SHP77 (cell line): Measurements from ENCODE around the gene ZNF747.
"Not testable (repeated sequence)": the region's sequence is repeated elsewhere in the genome, so short reads cannot be mapped to it uniquely, and the experiment has no call there.

Experiments
- DNase-seq, 2 experiments: peaks; one replicate each; lab custom pipeline; 2025; lab: John Stamatoyannopoulos, UW

The ZNF747 gene

DNA sequence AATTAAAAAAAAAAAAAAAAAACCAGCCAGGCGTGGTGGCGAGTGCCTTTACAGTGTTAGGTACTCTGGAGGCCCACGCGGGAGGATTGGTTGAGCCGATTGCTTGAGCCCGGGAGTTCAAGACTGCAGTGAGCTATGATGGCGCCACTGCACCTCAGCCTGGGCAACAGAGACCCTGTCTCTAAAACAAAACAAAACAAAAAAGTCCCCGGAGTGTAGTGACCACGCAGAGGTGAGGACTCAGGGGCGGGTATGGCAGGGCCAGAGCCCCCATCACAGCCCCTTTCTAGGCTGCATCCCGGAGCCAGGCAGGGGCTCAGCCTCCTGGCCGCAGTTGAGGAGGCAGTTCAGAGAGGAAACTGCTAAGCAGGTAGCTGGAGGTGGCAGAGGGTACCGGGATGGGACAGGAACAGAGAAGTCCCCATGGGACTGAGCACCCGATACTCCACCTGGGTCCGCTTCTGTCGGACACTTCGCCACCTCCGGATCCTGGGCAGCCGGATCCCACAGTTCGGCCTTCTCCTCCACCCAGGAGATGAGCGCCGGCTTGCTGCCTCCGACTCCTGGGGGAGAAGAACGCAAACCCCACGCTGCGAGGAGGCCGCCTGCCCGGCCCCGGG lies 800 bp downstream of the ZNF747 start:
- no peak for DNase-seq

GRCh38 chr16:30533146-30533522 lies 1.5 kb downstream of the ZNF747 start:
- DNase-seq = no peak

GRCh38 chr16:30532285-30533145 lies 2.1 kb downstream of the ZNF747 start:
- no peak for DNase-seq

DNA sequence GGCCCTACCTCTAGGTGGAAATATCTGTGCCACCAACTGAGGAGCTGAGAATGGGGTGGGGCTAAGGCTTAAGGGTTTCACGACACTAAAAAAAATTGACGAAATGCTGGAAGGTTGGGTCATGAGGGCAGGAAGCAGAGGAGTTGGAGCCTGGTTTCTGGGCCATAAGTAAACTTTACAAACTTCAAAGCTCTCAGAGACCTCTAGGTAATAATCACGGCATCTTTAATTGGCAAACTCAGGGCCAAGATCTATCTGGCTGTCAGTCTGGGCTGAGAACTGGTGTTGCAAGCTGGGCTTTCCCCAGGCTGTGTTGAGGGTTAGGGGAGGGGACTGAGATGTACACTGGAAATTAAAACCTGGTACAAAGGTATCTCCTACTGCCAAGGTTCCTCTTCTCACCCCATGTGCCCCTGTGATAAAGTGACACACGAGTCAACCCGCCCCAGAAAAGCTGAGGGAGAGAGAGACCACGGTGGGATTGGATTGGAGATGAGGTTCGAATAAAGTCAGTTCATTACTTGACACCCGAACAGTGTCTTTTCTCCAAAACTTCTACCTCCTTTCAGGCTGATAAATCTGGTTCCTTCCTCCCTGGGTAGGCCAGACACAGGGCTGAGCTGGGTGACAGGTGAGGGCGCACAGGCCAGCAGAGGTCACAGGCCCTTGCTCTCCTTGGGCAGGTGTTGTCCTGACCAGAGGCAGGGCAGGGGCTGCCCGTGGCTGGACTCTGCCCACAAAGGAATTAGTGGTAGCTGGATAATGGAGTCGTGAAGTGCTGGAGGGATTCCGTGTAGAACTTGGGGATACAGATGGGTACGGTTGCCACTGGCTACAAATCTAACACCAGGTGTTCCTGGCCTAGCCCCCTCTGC lies 4.3 kb downstream of the ZNF747 start:
- no peak for DNase-seq

GRCh38 chr16:30528799-30529457 lies 5.7 kb downstream of the ZNF747 start:
- DNase-seq = no peak

DNA sequence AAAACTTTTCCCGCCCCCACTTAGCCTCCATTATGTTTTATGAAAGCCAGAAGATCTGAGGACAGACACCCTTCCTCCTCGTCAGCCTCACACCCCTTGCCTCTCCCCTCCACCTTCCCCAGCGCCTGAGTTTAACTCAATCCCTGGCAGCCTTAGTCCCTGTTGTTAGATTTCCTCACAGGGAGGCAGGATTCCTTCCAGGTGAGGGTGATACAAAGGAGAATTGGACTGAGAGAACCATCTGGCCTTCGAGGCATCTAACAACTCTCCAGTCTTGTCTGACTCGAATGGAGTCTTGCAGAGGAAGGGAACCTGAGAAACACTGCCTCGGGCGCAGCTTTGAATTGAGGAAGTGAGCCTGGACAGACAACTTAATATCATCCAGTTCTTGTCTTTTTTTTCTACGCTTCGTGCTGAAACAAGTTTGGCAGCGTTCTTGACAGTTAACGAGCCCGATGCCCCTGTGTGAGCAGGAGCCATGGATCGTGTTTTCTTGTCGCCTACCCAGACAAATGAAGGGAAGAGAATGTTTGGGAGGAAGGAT lies 7.0 kb downstream of the ZNF747 start:
- DNase-seq = no peak

- peak; percentile 99 to 100 for DNase-seq
These were observed 7.6 kb downstream of the ZNF747 start for GRCh38 chr16:30526823-30527634.

DNA sequence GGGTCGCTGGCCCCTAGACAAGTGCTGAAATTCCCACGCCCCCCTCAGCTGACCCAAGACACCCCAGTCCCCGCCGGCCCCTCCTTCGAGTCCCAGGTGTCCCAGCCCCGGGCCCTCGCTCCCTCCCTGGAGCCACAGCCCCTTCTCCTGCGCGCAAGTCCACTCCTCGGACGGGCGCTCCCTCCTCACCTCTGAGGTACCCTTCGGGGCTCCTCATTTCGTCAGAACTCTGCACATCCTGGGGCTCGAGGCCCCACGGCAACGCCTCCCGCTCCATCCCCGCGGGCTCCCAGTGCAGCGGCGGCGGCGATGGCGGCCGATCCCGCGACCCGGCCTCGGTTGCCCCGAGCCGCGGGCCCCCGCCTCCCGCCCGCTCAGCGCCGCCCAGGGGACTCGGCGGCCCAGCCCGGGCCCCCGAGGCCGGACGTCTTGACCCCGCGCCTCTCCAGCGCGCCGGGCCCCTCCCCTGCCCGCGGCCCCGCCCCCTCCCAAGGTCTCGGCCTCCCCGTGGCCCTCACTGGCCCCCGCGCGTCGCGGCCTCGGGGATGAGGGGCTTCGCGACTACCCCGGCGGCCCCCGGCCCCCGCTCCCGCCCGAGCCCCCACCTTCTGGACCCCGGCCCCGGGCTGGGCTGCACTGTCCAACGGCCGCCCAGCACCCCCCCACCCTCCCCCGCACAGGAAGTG lies 8.4 kb downstream of the ZNF747 start, which contains the start of gene ZNF768:
Gene ZNF768 (minus strand): TSS at position 430 of the 686 bp plus-strand sequence. CDS start 153 bp downstream, at position 277.
- DNase-seq = peak in 1 of 2 experiments; percentile 76

GRCh38 chr16:30525844-30526136 lies 8.9 kb downstream of the ZNF747 start:
- no peak for DNase-seq

DNA sequence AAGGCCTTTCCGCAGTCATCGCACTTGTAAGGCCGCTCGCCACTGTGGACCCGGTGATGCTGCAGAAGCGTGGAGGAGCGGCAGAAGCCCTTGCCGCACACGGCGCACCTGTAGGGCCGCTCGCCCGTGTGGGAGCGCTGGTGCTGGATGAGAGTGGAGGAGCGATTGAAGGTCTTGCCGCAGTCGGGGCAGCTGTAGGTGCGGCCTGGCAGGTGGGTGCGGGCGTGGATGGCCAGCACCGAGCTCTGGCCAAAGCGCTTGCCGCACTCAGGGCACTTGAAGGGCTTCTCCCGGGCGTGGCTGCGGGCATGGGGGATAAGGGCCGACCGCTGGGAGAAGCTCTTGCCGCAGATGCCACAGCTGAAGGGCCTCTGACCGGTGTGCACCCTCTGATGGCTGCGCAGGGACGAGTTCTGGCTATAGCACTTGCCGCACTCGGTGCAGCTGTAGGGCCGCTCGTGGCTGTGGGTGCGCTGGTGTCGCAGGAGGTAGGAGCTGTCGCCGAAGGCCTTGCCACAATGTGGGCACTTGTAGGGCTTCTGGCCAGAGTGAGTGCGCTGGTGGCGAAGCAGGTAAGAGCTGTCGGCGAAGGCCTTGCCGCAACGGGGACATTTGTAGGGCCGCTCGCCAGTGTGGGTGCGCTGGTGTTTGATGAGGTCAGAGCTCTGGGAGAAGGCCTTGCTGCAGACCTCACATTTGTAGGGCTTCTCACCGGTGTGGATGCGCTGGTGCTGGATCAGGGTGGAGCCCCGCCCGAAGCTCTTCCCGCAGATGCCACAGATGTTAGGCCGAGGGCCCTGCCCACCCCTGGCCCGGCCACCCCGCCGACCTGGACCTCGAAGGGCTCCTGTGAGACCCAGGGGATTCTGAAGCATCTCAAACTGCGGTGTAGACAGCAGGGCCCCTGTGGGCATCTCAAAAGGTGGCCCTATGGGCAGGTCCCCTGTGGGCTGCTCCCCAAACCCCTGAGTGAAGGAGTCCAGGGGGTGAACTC lies 9.8 kb downstream of the ZNF747 start:
- DNase-seq = no peak

DNA sequence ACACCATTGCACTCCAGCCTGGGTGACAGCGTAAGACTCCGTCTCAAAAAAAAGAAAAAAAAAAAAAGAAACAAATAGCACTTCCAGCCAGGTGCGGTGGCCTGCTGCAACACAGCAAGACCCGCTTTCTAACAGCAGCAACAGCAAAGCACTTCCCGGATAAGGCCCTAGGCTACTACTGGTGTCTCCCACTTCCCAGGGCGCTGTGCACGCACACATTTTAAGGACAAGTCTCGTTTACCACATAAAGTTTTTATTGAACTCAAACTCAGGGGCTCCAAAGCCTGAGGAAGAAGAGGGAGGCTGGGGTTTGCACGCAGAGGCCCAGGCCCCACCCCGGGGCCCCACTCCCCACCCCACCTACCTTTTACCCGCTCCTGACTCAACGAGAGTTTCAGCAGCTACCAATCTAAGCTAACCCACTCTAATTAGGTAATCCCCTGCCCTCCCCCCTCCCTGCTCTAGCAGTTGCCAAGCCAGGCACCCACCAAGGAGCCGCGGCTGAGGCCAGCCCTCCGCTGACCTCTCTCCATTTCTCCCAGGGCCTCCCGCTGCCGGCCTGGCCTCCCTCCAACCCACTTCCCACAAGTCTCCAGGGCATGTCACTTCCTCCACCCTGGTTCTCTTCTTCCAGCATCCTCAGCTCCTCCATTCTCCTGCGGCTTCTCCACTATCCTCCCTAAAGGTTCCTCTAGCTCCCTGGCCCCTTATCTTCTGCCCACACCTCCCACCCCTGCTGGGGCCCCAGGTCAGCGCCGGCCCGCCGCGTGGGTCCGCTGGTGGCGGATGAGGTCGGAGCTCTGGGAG lies 10.7 kb downstream of the ZNF747 start:
- no peak for DNase-seq

GRCh38 chr16:30522702-30523463 lies 11.8 kb downstream of the ZNF747 start:
- DNase-seq = not testable (repeated sequence)

GRCh38 chr16:30521873-30522641 lies 12.6 kb downstream of the ZNF747 start:
- DNase-seq = no peak

- DNase-seq = no peak
These were observed 13.2 kb downstream of the ZNF747 start for GRCh38 chr16:30521476-30521872.

DNA sequence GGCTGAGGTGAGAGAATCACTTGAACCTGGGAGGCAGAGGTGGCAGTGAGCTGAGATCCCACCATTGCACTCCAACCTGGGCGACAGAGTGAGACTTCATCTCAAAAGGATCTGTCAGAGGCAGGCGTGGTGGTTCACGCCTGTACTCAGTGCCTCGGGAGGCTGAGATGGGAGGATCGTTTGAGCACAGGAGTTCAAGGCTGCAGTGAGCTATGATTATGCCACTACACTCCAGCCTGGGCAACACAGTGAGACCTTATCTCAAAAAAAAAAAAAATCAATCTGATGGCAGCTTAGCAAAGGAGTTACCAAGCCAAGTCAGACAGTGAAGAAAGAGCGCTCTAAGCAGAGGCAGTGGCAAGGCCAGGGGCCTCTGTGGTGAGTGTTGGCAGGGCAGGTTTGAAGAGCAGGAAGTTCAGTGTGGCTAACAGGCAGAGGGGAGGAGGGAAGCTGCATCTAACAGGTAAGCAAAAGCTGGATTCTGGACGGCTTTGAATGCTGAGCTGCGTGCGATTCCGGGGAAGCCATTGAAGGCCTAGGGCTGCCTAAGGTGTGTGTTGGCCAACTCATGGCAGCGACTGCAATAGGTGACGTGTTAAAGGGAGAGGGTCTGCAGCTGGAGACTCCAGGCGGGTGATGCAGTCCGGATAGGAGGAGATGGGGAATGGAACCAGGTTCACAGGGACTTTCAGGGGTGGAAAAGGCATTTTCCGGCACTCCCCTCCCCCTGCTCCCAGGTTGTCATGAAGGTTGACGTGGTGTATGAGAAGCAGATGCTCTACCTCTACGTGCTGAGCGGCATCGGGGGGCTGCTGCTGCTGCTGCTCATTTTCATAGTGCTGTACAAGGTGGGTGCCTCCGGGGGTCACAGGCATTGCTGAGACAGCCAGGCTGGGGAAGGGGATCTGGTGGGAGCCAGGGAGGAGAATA lies 15.3 kb downstream of the ZNF747 start:
- DNase-seq = no peak

DNA sequence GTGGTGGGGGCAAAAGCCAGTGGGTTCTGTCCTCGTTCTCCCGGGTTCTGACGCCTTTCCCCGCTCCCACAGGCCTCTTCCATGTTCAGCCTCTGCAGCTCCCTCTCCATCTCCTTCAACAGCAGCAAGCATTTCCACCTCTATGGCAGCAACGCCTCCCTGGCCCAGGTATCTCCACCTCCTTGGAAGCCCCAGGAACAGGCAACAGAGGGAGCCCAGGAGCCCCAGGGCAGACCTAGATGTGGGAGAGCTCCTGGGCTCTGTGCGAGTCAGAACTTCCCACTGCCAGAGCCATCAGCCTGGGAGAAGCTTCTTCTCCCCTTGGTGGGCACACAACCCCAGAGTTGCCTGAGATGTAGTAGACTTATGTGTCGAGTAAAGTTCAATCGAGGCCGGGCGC lies 16.1 kb downstream of the ZNF747 start:
- no peak for DNase-seq
